DMS153 (cell line): Measurements from ENCODE around the gene DMRT3.
A peak's percentile ranks its signal among the peaks of the same experiment; 100 is the strongest.
"Not testable (repeated sequence)": the region's sequence is repeated elsewhere in the genome, so short reads cannot be mapped to it uniquely, and the experiment has no call there.

Experiments
- DNase-seq: peaks from one replicate; lab custom pipeline; 2025; lab: John Stamatoyannopoulos, UW

Gene DMRT3

GRCh38 chr9:971901-972500 is 4.5 kb upstream of the DMRT3 start:
- no peak for DNase-seq

- DNase-seq, result no peak
Observed at GRCh38 chr9:972501-973294, 3.8 kb upstream of the DMRT3 start.

GRCh38 chr9:973295-973834 is 3.1 kb upstream of the DMRT3 start:
- DNase-seq, result no peak

GRCh38 chr9:974031-974995 is 2.1 kb upstream of the DMRT3 start:
- DNase-seq, result peak; percentile 23

GRCh38 chr9:974996-975739 is 1.3 kb upstream of the DMRT3 start:
- DNase-seq, result no peak

- no peak for DNase-seq
Observed at GRCh38 chr9:975740-976257, 656 bp upstream of the DMRT3 start.

GRCh38 chr9:976943-977837 is 735 bp downstream of the DMRT3 start:
- DNase-seq, result peak; percentile 69

- no peak for DNase-seq
Observed at GRCh38 chr9:977838-978830, 1.7 kb downstream of the DMRT3 start.

- no peak for DNase-seq
Observed at GRCh38 chr9:979983-980382, 3.5 kb downstream of the DMRT3 start.

- DNase-seq, result no peak
Observed at GRCh38 chr9:980640-981039, 4.2 kb downstream of the DMRT3 start.

GRCh38 chr9:981491-981898 is 5.0 kb downstream of the DMRT3 start:
- no peak for DNase-seq

GRCh38 chr9:982394-983230 is 6.2 kb downstream of the DMRT3 start:
- no peak for DNase-seq

GRCh38 chr9:994005-994404 is 17.6 kb downstream of the DMRT3 start:
- DNase-seq, result no peak

GRCh38 chr9:995192-995591 is 18.7 kb downstream of the DMRT3 start:
- no peak for DNase-seq

GRCh38 chr9:995781-996180 is 19.3 kb downstream of the DMRT3 start:
- DNase-seq, result no peak

- DNase-seq, result not testable (repeated sequence)
Observed at GRCh38 chr9:998299-999110, 22.1 kb downstream of the DMRT3 start.

GRCh38 chr9:1001838-1002237 is 25.4 kb downstream of the DMRT3 start:
- DNase-seq, result no peak
